Fibroblast of lung (primary cell): ENCODE measurements around the gene KCNMA1.

Experiments
- CTCF ChIP-seq, 2 donors: IDR thresholded peaks in 1 of 2; conservative IDR thresholded peaks in 1 of 2; 1 replicate in 1 of 2; 2 replicates in 1 of 2; pipeline ENCODE4 v1.5.1; 2011 to 2012; ENCODE audit warnings: low read length in 2 of 2, control low read depth in 1 of 2, inconsistent platforms in 1 of 2, low read depth in 1 of 2, mild to moderate bottlenecking in 1 of 2
- EZH2 ChIP-seq: IDR thresholded peaks from 2 replicates; pipeline ENCODE4 v1.5.1; 2012; ENCODE audit warnings: low read length, control low read depth, mild to moderate bottlenecking; ENCODE audit errors: missing control alignments

DNA sequence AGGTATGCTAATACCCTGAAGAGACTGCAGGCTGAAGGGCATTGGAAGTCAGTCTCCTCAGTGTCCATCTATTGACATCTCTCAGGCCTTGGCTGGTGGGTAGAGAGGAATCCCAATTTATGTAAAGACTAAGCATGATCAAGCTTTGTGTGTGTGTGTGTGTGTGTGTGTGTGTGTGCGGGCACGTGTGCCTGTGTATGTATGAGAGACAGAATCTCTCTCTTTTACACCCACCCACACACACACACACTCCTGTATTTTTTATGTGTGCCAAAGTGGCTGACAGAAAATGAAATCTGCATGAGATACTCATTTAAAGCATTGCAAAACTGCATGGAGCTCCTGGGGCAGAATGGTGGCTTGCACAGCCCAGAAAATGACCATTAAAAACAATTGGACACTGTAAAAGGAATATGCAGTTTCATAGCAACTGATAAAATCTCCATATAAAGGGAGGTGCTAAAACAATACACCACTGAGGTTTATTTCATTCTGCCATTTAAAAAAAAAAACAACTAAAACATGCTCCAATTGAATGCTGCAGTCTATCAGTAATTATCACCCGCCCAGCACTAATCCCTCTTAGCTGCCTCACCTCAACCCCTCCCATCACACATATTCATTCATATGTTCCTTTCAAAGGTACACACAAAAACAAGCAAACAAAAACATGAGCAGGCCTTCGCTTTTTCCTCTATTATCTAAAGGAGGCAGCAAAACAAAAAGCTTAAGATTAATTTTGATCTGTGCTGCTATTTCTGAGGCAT is 385.0 kb downstream of the KCNMA1 start:
- TF ChIP-seq CTCF (conservative IDR thresholded peaks at IDR 0.05 in 1 of 2, IDR thresholded peaks at IDR 0.05 in 1 of 2; ENCODE audit: low read depth in 1 of 2, low read length in 2 of 2) (no peak), EZH2 (no peak)
